Cardiac muscle cell (in vitro differentiated cells and primary cell): ENCODE measurements around the gene GRID1. TPM values are rescaled to one million over a fixed set of nuclear protein-coding genes. Genes with fewer than 3 reads are reported as not detected.

Experiments used
- DNase-seq, 2 donors: peaks; one replicate each; pipeline versions ENCODE4 v3.0.0 to v3.0.0-alpha.2; 2010 to 2017; ENCODE audit warnings: low read depth in 1 of 2, low spot score in 1 of 2
- H3K27ac ChIP-seq: fragments of 200-600 bp; sonication (generic); 2 replicates; pipeline ENCODE4 v1.5.1; 2016
- H3K27me3 ChIP-seq: fragments of 200-600 bp; sonication (generic); 2 replicates; pipeline ENCODE4 v1.6.0; 2016; ENCODE audit warnings: control low read depth
- H3K36me3 ChIP-seq: fragments of 200-600 bp; sonication (generic); 2 replicates; pipeline ENCODE4 v1.5.1; 2016; ENCODE audit warnings: control low read depth
- H3K4me1 ChIP-seq: fragments of 200-600 bp; sonication (generic); 2 replicates; pipeline ENCODE4 v1.8.1; 2017; ENCODE audit warnings: low read depth, mild to moderate bottlenecking, mixed run types
- H3K4me3 ChIP-seq: fragments of 200-600 bp; sonication (generic); 2 replicates; pipeline ENCODE4 v1.5.1; 2016; ENCODE audit warnings: mild to moderate bottlenecking
- H3K9me3 ChIP-seq: fragments of 200-600 bp; sonication (generic); 2 replicates; pipeline ENCODE4 v1.5.1; 2017; ENCODE audit warnings: low read depth, mild to moderate bottlenecking, control low read depth
- CTCF ChIP-seq: IDR thresholded peaks from 2 replicates; pipeline ENCODE4 v1.5.1; 2012; ENCODE audit warnings: low read depth, mild to moderate bottlenecking, low read length
- polyA plus RNA-seq: library from polyadenylated mRNA; unstranded; fragments of >200 nt; fragmentation: Nextera tagmentation; extraction: Ambion mirVana; gene quantifications from 2 replicates; pipeline ENCODE4 v1.2.1, GENCODE V29; 2016
- total RNA-seq: library from RNA; depleted of rRNA; stranded (reverse); fragments of >200 nt; gene quantifications from 2 replicates; pipeline ENCODE4 v1.2.3, GENCODE V29; 2016

Gene GRID1
- total and polyA plus RNA-seq, 2 experiments from 2014 or later, result 1.5 to 1.6 TPM

- Histone ChIP-seq H3K27ac (no peak overlapping the region), H3K27me3 (no peaks in the 10 kb centered on the region), H3K9me3 (no peaks in the 10 kb centered on the region), H3K4me1 (peaks cover 4% of the 10 kb centered on the region), H3K36me3 (no peaks in the 10 kb centered on the region), H3K4me3 (no peak overlapping the region)
- TF ChIP-seq CTCF, result no peak
- no peak for DNase-seq
Observed at GRCh38 chr10:86355571-86356038, 11.0 kb downstream of the GRID1 start.

- Histone ChIP-seq H3K36me3 (no peaks in the 10 kb centered on the region), H3K4me3 (no peak overlapping the region), H3K9me3 (no peaks in the 10 kb centered on the region), H3K27me3 (no peaks in the 10 kb centered on the region), H3K4me1 (no peaks in the 10 kb centered on the region), H3K27ac (no peak overlapping the region)
- no peak for DNase-seq
- no peak for TF ChIP-seq CTCF
Observed at GRCh38 chr10:86354761-86355540, 11.6 kb downstream of the GRID1 start.

GRCh38 chr10:86353506-86354485 is 12.8 kb downstream of the GRID1 start:
- no peaks in the 10 kb centered on the region for H3K4me1 ChIP-seq
- DNase-seq, result no peak
- H3K9me3 ChIP-seq, result no peaks in the 10 kb centered on the region
- H3K27ac ChIP-seq, result no peak overlapping the region
- no peaks in the 10 kb centered on the region for H3K36me3 ChIP-seq
- H3K27me3 ChIP-seq, result no peaks in the 10 kb centered on the region
- no peak for TF ChIP-seq CTCF
- no peak overlapping the region for H3K4me3 ChIP-seq

GRCh38 chr10:86350897-86351296 is 15.7 kb downstream of the GRID1 start:
- Histone ChIP-seq H3K4me1 (peaks cover 3% of the 10 kb centered on the region), H3K27ac (no peak overlapping the region), H3K36me3 (no peaks in the 10 kb centered on the region), H3K4me3 (no peak overlapping the region), H3K27me3 (no peaks in the 10 kb centered on the region), H3K9me3 (no peaks in the 10 kb centered on the region)
- no peak for DNase-seq
- TF ChIP-seq CTCF, result no peak

- no peaks in the 10 kb centered on the region for H3K27me3 ChIP-seq
- H3K9me3 ChIP-seq, result no peaks in the 10 kb centered on the region
- no peak for DNase-seq
- no peaks in the 10 kb centered on the region for H3K36me3 ChIP-seq
- H3K27ac ChIP-seq, result no peak overlapping the region
- no peak for TF ChIP-seq CTCF
- H3K4me3 ChIP-seq, result no peak overlapping the region
- peaks cover 3% of the 10 kb centered on the region for H3K4me1 ChIP-seq
Observed at GRCh38 chr10:86349940-86350630, 16.5 kb downstream of the GRID1 start.
